K562 (cell line): Measurements from ENCODE around the gene TRPV5. TPM values are rescaled to one million over a fixed set of nuclear protein-coding genes. Genes with fewer than 3 reads are reported as not detected.

Experiments
- ATAC-seq: fragments of 200-7000 bp; cut with Tn5 transposase; 3 replicates; pipeline ENCODE4 v1.9.1; 2020; ENCODE audit warnings: moderate library complexity
- BruUV-seq: library from RNA; stranded (reverse); fragments of 400-500 nt; replicated peaks from 2 replicates; lab custom pipeline; 2021; lab: Mats Ljungman, UMichigan
- CTCF ChIA-PET: fragments of 300-600 bp; formaldehyde crosslinking; extraction: SDS; loops from one replicate; lab custom pipeline; 2021; ENCODE audit warnings: low intra/inter-chr PET ratio; lab: Yijun Ruan, JAX
- POLR2A ChIA-PET: fragments of 300-600, 350-650 bp; sonication (Branson Sonifier 250); formaldehyde crosslinking; extraction: SDS; loops from one replicate; lab custom pipeline; 2021; ENCODE audit warnings: antibody characterized with exemption, inconsistent platforms; lab: Yijun Ruan, JAX
- DNase-seq, 4 experiments: peaks; one replicate each; pipeline versions ENCODE4 v3.0.0 to v3.0.0-alpha.2; 2011 to 2018; ENCODE audit warnings: low spot score in 3 of 4, mixed read lengths in 3 of 4; ENCODE audit errors: extremely low read depth in 1 of 4
- FAIRE-seq: peaks from 2 replicates; lab custom pipeline; 2011; peaks lifted over from hg19 to GRCh38; lab: Jason Lieb, UNC
- H2AFZ ChIP-seq: 2 replicates; pipeline ENCODE4 v1.6.0; 2011; ENCODE audit warnings: low read depth, low read length, control low read depth, inconsistent platforms
- H3K27ac ChIP-seq: fragments of 200-600 bp; 3 replicates; pipeline ENCODE4 v1.8.0; 2011; ENCODE audit warnings: low read depth, mild to moderate bottlenecking, control low read depth, inconsistent platforms, low read length, moderate library complexity, mixed read lengths; ENCODE audit errors: extremely low read depth
- H3K27me3 ChIP-seq, 2 experiments: fragments of 300-600 bp in 1 of 2; 2 replicates in 1 of 2; 3 replicates in 1 of 2; pipeline versions ENCODE4 v1.6.0 to v1.8.0; 2011; ENCODE audit warnings: inconsistent platforms in 2 of 2, low read length in 2 of 2, mild to moderate bottlenecking in 1 of 2, mixed read lengths in 1 of 2, moderate library complexity in 1 of 2; ENCODE audit not compliant: control insufficient read depth in 2 of 2, insufficient read depth in 2 of 2
- H3K36me3 ChIP-seq: fragments of 300-600 bp; 3 replicates; pipeline ENCODE4 v1.8.0; 2011; ENCODE audit warnings: mild to moderate bottlenecking, low read length, inconsistent platforms; ENCODE audit not compliant: control insufficient read depth, insufficient read depth
- H3K4me1 ChIP-seq, 2 experiments: fragments of 200-600 bp in 1 of 2; replicated peaks in 1 of 2; 2 replicates in 1 of 2; 3 replicates in 1 of 2; pipeline versions ENCODE4 v1.5.1 to v1.8.0; 2011; ENCODE audit warnings: inconsistent platforms in 2 of 2, low read length in 2 of 2, mild to moderate bottlenecking in 1 of 2, mixed read lengths in 1 of 2, moderate library complexity in 1 of 2; ENCODE audit not compliant: control insufficient read depth in 2 of 2, insufficient read depth in 2 of 2
- H3K4me2 ChIP-seq: 2 replicates; pipeline ENCODE4 v1.6.1; 2011; ENCODE audit warnings: low read length, control low read depth, inconsistent platforms, mixed read lengths; ENCODE audit not compliant: insufficient read depth
- H3K4me3 ChIP-seq: fragments of 200-600 bp; sonication (generic), shearing (Covaris generic); 2 replicates; pipeline ENCODE4 v1.5.1; 2016; ENCODE audit warnings: control low read depth, inconsistent platforms
- H3K79me2 ChIP-seq: fragments of 200-600 bp; 3 replicates; pipeline ENCODE4 v1.8.0; 2011; ENCODE audit warnings: low read length, inconsistent platforms; ENCODE audit not compliant: control insufficient read depth, insufficient read depth
- H3K9ac ChIP-seq, 2 experiments: 2 replicates each; pipeline versions ENCODE4 v1.6.0 to v1.6.1; 2011; ENCODE audit warnings: low read depth in 2 of 2, low read length in 2 of 2, control low read depth in 1 of 2, inconsistent platforms in 1 of 2, mild to moderate bottlenecking in 1 of 2, mixed read lengths in 1 of 2; ENCODE audit not compliant: insufficient read depth in 1 of 2
- H3K9me1 ChIP-seq: one replicate; pipeline ENCODE4 v1.6.0; 2011; ENCODE audit warnings: inconsistent platforms, mild to moderate bottlenecking, low read length, moderate library complexity; ENCODE audit not compliant: control insufficient read depth, insufficient read depth
- H3K9me3 ChIP-seq: replicated peaks from 2 replicates; pipeline ENCODE4 v1.5.1; 2011; ENCODE audit warnings: low read depth, low read length, inconsistent platforms; ENCODE audit not compliant: control insufficient read depth, insufficient read depth
- H4K20me1 ChIP-seq: replicated peaks from 2 replicates; pipeline ENCODE4 v1.6.1; 2011; ENCODE audit warnings: low read length, inconsistent platforms, mixed read lengths; ENCODE audit not compliant: control insufficient read depth, insufficient read depth
- MXI1 ChIP-seq: IDR thresholded peaks from 2 replicates; pipeline ENCODE4 v1.6.1; 2011; ENCODE audit warnings: low read depth, mild to moderate bottlenecking, improper control_type of control experiment, low read length
- SMARCA4 ChIP-seq: fragments of 450-650 bp; IDR thresholded peaks from 2 replicates; pipeline ENCODE4 v1.6.1; 2016
- WHSC1 ChIP-seq: IDR thresholded peaks from one replicate; pipeline ENCODE4 v1.6.1; 2012; ENCODE audit warnings: low read length, control low read depth, inconsistent platforms
- ZNF124 ChIP-seq: sonication (generic); formaldehyde crosslinking; IDR thresholded peaks from 2 replicates; pipeline ENCODE4 v1.8.1; 2022; ENCODE audit warnings: missing genetic modification reagents
- ZNF143 ChIP-seq: sonication (generic); formaldehyde crosslinking; IDR thresholded peaks from 2 replicates; pipeline ENCODE4 v1.9.0; 2022; ENCODE audit warnings: mild to moderate bottlenecking, missing genetic modification reagents
- ZNF347 ChIP-seq: fragments of 450-650 bp; formaldehyde crosslinking; IDR thresholded peaks from 2 replicates; pipeline ENCODE4 v1.4.0; 2020; ENCODE audit warnings: low read depth, mild to moderate bottlenecking, moderate library complexity
- ZNF764 ChIP-seq: fragments of 250-450 bp; sonication (Bioruptor Pico); IDR thresholded peaks from 2 replicates; pipeline ENCODE4 v1.4.0; 2020; ENCODE audit warnings: low read depth, mild to moderate bottlenecking, moderate library complexity
- WGBS: fragments of 100-300 bp; shearing (Covaris generic); methylation state at CpG from one replicate; pipeline ENCODE4 v1.1.6; 2016; ENCODE audit warnings: low coverage, mixed read lengths; ENCODE audit not compliant: insufficient coverage; ENCODE audit errors: missing lambda C conversion rate; 5-methylcytosine and 5-hydroxymethylcytosine counted together
- in situ Hi-C: fragments of 300-500 bp; cut with MboI; formaldehyde crosslinking; loops from 4 replicates; pipeline ENCODE4 v1.15.0; 2018; ENCODE audit warnings: inconsistent platforms, mixed read lengths
- intact Hi-C: fragments of 100-400 bp; cut with micrococcal nuclease; formaldehyde crosslinking; loops from 2 replicates; pipeline ENCODE4 v1.14.2; 2022
- polyA plus RNA-seq, 8 experiments: library from polyadenylated mRNA; depleted of rRNA in 4 of 8; stranded (reverse) in 5 of 8; unstranded in 3 of 8; fragments of >200 nt; fragmentation: Nextera tagmentation in 2 of 8; fragmentation: Illumina TruSeq in 1 of 8; extraction: Ambion mirVana in 2 of 8; extraction: Trizol in 1 of 8; gene quantifications; 2 replicates each; pipeline versions ENCODE4 v1.2.1 to v1.2.3, GENCODE V29; 2011 to 2014; ENCODE audit warnings: inconsistent platforms in 1 of 8, missing spikeins in 1 of 8
- total RNA-seq, 7 experiments: library from RNA; depleted of rRNA in 6 of 7; stranded (reverse); fragments of >200 nt in 6 of 7; fragmentation: Illumina TruSeq in 2 of 7; extraction: Trizol in 2 of 7; gene quantifications; 2 replicates each; pipeline versions ENCODE4 v1.2.1 to v1.2.3, GENCODE V29; 2011 to 2021; ENCODE audit warnings: low replicate concordance in 1 of 7
- TF ChIP-seq, protein P1 (sequence below), 2 experiments: IDR thresholded peaks; 2 replicates each; pipeline ENCODE4 v1.6.1; 2011; ENCODE audit warnings: borderline replicate concordance in 1 of 2, control low read depth in 1 of 2, low read depth in 1 of 2, low read length in 1 of 2, mild to moderate bottlenecking in 1 of 2, mixed read lengths in 1 of 2, moderate library complexity in 1 of 2; ENCODE audit not compliant: insufficient read depth in 1 of 2, insufficient read length in 1 of 2, poor library complexity in 1 of 2, severe bottlenecking in 1 of 2; ENCODE audit errors: extremely low read depth in 1 of 2
- TF ChIP-seq, protein P2 (sequence below): fragments of 150-350 bp; conservative IDR thresholded peaks from 2 replicates; pipeline ENCODE4 v1.6.1; 2014; ENCODE audit warnings: low read length
- TF ChIP-seq, protein P3 (sequence below): fragments of 200-800 bp; sonication (Bioruptor generic); IDR thresholded peaks from 2 replicates; pipeline ENCODE4 v1.6.1; 2017; ENCODE audit warnings: missing genetic modification characterization, missing compliant biosample characterization
- TF ChIP-seq, protein P4 (sequence below): IDR thresholded peaks from 3 replicates; pipeline ENCODE4 v1.6.1; 2011; ENCODE audit warnings: borderline replicate concordance, mild to moderate bottlenecking, moderate library complexity; ENCODE audit not compliant: insufficient read length; ENCODE audit errors: extremely low read depth
- TF ChIP-seq, protein P5 (sequence below): sonication (generic); formaldehyde crosslinking; IDR thresholded peaks from 2 replicates; pipeline ENCODE4 v1.8.0; 2022; ENCODE audit warnings: missing genetic modification reagents, mild to moderate bottlenecking, borderline replicate concordance

Gene TRPV5
- total and polyA plus RNA-seq, 9 of the 15 experiments (the other 6 are each of a cell fraction or from before 2014, with no cell fraction given): not detected

DNA sequence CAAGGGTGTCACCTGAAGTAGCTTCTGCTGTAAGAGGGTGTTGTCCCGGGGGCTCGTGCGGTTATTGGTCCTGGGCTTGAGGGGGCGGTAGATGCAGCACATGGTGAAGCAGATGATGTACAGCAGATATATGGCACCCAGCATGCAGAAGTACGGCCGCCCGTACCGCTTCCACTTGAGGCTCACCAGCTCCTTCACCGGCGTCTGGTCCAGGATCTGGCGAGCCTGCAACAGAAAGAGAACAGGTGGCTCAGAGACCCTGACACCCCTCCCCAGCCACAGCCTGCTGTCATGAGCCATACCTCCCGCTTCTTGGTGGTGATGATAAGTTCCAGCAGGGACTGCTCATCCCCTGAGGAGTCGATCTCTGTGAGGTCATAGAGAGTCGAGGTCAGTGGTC lies 58.1 kb downstream of the TRPV5 start:
- no peak for DNase-seq
- Histone ChIP-seq H3K9me1 (no peaks in the 10 kb centered on the region), H2AFZ (no peak overlapping the region), H3K4me3 (no peak overlapping the region), H3K27ac (no peak overlapping the region), H3K4me1 (peaks cover 0 to 3% of the 10 kb centered on the region in 2 experiments; a peak in 1 of 5 replicates), H3K79me2 (no peaks in the 10 kb centered on the region), H3K27me3 (peaks cover 27 to 86% of the 10 kb centered on the region in 2 experiments), H3K9ac (no peak overlapping the region), H3K9me3 (no peaks in the 10 kb centered on the region), H3K36me3 (no peaks in the 10 kb centered on the region), H3K4me2 (no peak overlapping the region), H4K20me1 (no peaks in the 10 kb centered on the region)
- in situ Hi-C loops: loop anchor here (5.0 kb wide), 2 partner anchors 127 to 337 kb away; no protein-coding TSS in a partner anchor
- ChIA-PET POLR2A (interaction anchor here (0.7 kb wide), 1 partner anchor 81 kb away, joined by 3 read pairs; no protein-coding TSS in a partner anchor), CTCF (interaction anchor here (4.6 kb wide), 1 partner anchor 127 kb away, joined by 31 read pairs; no protein-coding TSS in a partner anchor)
- FAIRE-seq: no peak
- 12% methylated on average over 14 of the region's 14 CpGs for WGBS
- BruUV-seq: no TSS peak
- ATAC-seq: no peak
- intact Hi-C loops: no loop called here
- TF ChIP-seq, protein P1, sequence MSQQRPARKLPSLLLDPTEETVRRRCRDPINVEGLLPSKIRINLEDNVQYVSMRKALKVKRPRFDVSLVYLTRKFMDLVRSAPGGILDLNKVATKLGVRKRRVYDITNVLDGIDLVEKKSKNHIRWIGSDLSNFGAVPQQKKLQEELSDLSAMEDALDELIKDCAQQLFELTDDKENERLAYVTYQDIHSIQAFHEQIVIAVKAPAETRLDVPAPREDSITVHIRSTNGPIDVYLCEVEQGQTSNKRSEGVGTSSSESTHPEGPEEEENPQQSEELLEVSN (IDR thresholded peaks at IDR 0.05; ENCODE audit: borderline replicate concordance in 1 of 2, extremely low read depth in 1 of 2, insufficient read depth in 1 of 2, insufficient read length in 1 of 2, low read depth in 1 of 2, low read length in 1 of 2, poor library complexity in 1 of 2, severe bottlenecking in 1 of 2): peak in 1 of 2 experiments; percentile 36
- TF ChIP-seq WHSC1: no peak
- TF ChIP-seq, protein P2, sequence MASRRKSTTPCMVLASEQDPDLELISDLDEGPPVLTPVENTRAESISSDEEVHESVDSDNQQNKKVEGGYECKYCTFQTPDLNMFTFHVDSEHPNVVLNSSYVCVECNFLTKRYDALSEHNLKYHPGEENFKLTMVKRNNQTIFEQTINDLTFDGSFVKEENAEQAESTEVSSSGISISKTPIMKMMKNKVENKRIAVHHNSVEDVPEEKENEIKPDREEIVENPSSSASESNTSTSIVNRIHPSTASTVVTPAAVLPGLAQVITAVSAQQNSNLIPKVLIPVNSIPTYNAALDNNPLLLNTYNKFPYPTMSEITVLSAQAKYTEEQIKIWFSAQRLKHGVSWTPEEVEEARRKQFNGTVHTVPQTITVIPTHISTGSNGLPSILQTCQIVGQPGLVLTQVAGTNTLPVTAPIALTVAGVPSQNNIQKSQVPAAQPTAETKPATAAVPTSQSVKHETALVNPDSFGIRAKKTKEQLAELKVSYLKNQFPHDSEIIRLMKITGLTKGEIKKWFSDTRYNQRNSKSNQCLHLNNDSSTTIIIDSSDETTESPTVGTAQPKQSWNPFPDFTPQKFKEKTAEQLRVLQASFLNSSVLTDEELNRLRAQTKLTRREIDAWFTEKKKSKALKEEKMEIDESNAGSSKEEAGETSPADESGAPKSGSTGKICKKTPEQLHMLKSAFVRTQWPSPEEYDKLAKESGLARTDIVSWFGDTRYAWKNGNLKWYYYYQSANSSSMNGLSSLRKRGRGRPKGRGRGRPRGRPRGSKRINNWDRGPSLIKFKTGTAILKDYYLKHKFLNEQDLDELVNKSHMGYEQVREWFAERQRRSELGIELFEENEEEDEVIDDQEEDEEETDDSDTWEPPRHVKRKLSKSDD: no peak
- TF ChIP-seq ZNF347 (CRISPR knock-in tag): no peak
- no peak for TF ChIP-seq MXI1
- TF ChIP-seq, protein P3, sequence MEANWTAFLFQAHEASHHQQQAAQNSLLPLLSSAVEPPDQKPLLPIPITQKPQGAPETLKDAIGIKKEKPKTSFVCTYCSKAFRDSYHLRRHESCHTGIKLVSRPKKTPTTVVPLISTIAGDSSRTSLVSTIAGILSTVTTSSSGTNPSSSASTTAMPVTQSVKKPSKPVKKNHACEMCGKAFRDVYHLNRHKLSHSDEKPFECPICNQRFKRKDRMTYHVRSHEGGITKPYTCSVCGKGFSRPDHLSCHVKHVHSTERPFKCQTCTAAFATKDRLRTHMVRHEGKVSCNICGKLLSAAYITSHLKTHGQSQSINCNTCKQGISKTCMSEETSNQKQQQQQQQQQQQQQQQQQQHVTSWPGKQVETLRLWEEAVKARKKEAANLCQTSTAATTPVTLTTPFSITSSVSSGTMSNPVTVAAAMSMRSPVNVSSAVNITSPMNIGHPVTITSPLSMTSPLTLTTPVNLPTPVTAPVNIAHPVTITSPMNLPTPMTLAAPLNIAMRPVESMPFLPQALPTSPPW (CRISPR knock-in tag): no peak
- TF ChIP-seq SMARCA4: no peak
- 0 out of 2 replicates have a peak, but pooled peaks have one; percentile 26 for TF ChIP-seq ZNF124
- no peak for TF ChIP-seq ZNF764 (CRISPR knock-in tag)
- TF ChIP-seq, protein P4, sequence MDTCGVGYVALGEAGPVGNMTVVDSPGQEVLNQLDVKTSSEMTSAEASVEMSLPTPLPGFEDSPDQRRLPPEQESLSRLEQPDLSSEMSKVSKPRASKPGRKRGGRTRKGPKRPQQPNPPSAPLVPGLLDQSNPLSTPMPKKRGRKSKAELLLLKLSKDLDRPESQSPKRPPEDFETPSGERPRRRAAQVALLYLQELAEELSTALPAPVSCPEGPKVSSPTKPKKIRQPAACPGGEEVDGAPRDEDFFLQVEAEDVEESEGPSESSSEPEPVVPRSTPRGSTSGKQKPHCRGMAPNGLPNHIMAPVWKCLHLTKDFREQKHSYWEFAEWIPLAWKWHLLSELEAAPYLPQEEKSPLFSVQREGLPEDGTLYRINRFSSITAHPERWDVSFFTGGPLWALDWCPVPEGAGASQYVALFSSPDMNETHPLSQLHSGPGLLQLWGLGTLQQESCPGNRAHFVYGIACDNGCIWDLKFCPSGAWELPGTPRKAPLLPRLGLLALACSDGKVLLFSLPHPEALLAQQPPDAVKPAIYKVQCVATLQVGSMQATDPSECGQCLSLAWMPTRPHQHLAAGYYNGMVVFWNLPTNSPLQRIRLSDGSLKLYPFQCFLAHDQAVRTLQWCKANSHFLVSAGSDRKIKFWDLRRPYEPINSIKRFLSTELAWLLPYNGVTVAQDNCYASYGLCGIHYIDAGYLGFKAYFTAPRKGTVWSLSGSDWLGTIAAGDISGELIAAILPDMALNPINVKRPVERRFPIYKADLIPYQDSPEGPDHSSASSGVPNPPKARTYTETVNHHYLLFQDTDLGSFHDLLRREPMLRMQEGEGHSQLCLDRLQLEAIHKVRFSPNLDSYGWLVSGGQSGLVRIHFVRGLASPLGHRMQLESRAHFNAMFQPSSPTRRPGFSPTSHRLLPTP: no peak
- TF ChIP-seq, protein P5, sequence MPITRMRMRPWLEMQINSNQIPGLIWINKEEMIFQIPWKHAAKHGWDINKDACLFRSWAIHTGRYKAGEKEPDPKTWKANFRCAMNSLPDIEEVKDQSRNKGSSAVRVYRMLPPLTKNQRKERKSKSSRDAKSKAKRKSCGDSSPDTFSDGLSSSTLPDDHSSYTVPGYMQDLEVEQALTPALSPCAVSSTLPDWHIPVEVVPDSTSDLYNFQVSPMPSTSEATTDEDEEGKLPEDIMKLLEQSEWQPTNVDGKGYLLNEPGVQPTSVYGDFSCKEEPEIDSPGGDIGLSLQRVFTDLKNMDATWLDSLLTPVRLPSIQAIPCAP (CRISPR knock-in tag): no peak
- no peak for TF ChIP-seq ZNF143
